ENCODE data around the gene KCNQ1.

DNA sequence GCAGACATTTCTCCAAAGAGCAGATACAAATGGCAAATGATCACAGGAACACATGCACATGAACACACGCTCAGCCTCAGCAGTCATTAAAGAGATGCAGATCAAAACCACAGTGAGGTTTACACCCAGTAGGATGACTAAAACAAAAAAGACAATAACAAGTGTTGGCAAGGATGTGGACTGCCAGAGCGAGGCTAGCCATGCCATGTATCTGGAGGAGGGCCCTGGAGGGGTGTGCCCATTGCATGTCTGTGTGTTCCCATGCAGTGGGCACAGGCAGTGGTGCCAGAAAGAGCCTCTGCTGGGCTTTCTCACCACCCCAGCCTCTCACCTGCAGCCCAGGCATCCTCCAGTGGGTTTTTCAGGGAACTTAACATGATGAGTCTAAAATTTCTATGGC is 309.2 kb downstream of the KCNQ1 start:
- TF ChIP-seq, protein P1, sequence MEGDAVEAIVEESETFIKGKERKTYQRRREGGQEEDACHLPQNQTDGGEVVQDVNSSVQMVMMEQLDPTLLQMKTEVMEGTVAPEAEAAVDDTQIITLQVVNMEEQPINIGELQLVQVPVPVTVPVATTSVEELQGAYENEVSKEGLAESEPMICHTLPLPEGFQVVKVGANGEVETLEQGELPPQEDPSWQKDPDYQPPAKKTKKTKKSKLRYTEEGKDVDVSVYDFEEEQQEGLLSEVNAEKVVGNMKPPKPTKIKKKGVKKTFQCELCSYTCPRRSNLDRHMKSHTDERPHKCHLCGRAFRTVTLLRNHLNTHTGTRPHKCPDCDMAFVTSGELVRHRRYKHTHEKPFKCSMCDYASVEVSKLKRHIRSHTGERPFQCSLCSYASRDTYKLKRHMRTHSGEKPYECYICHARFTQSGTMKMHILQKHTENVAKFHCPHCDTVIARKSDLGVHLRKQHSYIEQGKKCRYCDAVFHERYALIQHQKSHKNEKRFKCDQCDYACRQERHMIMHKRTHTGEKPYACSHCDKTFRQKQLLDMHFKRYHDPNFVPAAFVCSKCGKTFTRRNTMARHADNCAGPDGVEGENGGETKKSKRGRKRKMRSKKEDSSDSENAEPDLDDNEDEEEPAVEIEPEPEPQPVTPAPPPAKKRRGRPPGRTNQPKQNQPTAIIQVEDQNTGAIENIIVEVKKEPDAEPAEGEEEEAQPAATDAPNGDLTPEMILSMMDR (IDR thresholded peaks at IDR 0.05): no peak
- TF ChIP-seq POLR2A (IDR thresholded peaks at IDR 0.05): no peak

All from body of pancreas (tissue), 4 donors.